Measurements from ENCODE around the gene ZNF189.

Gene ZNF189

DNA sequence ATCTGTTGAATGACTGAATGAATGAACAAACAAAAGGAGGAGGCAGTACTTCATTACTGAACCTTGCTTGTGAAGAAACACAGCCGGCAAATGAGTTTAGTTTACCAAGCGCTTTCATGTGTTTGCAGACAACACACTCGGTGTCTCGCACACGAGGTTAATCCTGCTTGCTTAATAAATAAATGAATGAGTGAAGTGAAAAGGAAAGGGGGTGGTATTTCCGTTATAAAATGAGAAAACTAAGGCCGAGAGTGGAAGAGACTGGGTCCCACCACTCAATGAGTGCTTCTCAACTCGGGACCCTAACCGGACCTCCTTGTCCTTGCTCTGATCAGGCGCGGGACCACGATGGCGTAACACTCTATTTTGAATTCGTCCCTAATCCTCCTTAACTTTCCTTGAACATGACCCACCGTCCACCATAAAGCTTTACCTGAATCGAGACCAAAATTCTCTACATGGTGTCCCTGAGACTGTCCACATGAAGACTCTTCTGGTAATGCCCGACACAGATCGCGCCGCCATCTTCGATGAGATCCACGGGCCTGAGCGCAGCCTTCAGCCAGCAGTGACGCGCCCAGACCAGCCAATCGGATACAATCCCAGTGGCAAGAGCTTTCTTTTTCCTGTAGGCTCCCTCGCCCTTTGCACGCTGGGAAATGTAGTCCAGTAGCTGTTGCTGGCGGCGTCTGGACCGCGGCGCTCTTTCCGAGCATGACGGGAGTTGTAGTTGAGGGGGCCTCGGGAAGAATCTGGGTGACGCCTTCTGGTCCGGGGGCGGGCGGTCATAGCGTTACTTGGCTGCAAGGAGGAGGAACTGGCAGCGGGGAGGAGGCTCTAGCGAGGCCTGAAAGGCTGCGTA, at the start of gene ZNF189, which contains the start of gene MRPL50:
TSS of gene ZNF189 (plus strand) at position 784 of the 862 bp plus-strand sequence. CDS start 306 bp downstream, outside the sequence.
TSS of gene MRPL50 (minus strand) at position 551 of the 862 bp plus-strand sequence. CDS start at position 525, 26 bp downstream.
- peak; percentile 100 for DNase-seq

DNA sequence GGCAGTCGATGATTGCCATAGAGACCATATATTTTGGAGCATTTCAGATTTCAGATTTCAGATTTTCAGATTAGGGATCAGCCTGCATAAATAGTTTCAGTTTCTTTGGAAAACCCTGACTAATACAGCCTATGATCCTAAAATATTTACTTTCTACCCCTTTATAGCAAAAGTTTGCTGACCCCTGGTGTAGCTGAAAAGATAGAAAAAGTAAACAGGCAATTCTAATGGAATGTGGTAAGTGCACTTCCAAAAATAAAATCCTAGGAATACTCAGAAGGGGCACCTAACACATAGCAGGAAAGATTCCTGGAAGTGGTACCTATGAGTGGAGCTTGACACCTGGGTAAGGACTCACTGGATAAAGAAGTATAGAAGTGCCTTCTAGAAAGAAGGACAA, 48.4 kb upstream of the ZNF189 start:
- no peak for DNase-seq

DNA sequence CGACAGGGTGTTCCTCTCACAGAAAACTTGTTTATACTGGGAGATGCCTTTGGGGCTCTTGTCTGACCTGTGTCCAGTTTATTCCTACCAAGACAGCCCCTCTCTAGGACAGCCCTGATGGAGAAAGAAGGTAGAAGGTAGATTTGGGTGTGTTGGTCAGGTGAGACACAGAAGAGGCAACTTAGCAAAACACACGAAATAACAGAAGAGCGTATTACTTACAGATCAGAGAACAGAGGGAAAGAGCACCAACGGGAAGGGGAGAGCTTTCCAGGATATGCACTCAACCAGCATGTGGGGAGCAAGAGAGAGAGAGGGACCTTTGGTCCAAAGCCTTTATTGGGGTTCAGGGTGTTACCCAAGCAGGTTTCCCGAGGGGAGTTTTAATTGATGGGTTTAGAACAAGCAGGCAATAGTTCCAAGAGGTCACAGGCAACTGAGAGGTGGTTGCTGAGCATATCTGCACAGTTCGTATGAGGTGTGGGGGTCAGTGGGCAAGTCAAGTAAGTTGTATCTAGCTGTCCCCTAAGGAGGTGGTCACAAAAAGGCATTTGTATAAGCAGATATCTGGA, 45.7 kb upstream of the ZNF189 start:
- no peak for DNase-seq

DNA sequence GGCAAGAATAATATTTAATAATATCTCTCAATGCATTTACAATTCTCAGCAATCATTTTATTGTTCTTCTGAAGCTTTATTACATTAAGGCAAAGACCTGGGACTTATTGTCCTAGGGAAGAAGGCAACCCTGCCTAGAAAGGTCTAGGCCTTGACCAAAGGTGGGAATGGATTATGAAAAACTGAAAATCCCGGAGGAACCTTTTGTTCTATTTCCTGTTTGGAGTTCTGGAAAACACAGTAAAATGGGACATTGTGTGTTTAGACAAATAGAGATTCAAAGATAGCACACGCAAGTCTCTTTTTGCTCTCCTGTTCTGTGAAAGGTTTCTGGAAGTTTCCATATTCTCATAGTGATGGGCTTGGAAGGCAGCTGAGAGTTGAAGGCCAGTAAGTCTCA, 45.0 kb upstream of the ZNF189 start:
- no peak for DNase-seq

DNA sequence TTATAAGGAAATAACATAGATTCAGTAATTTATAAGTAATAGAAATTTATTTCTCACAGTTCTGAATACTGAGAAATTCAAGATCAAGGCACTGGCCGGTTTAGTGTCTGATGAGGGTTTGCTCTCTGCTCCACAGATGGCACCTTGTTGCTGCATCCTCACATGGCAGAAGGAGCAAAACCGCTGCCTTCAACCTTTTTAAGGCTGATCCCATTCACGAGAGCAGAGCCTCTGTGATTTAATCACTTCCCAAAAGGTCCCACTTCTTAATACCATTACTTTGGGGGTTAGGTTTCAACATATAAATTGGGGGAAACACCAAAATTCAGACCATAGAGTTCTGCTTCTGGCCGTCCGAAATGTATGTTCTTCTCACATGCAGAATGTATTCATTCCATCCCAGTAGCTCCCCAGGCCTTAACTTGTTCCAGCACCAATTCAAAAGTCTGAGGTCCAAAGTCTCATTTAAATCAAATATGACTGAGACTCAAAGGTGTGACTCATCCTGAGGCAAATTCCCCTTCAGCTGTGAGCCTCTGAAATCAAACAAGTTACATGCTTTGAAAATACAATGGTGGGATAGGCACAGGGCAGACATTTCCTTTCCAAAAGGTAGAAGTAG, 44.4 kb upstream of the ZNF189 start:
- DNase-seq = no peak

DNA sequence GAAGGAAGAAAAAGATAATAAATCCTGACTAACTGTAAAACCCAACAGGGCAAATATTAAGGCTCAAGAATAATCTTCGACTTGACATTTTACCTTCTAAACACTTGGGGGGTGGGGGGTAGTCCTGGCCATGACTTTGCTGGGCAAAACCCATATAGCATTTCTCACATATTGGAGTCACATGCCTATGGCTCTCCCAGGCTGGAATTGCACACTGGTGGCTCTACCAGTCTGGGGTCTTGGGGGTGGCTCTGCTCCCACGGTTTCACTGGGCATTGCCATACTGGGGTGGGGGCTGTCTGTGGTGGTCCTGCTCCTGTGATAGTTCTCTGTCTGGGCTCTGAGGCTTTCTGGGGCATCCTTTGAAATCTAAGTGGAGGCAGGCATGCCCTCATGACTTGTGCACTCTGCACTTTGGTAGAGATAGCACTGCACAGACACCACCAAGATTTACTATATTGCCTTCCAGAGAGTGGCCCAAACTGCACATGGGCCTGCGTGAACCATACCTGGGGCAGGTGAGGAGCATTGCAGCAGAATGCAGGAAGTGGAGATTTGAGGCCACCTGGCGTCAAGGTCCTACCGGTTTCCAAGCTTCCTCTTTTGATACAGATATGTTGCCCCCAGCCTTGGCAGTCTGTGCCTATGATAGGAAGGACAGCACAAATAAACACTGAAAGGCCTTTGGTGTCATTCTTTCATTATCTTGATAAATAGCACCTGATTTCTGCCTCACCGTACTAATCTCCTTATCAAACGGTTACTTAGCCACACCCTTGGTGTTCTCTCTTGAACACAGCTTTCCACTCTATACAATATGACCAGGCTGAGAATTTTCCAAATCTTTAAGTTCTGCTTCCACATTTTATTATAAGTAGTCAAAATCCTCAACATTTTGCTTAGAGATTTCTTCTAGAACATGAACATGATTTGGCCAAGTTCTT, 43.6 kb upstream of the ZNF189 start:
- no peak for DNase-seq

DNA sequence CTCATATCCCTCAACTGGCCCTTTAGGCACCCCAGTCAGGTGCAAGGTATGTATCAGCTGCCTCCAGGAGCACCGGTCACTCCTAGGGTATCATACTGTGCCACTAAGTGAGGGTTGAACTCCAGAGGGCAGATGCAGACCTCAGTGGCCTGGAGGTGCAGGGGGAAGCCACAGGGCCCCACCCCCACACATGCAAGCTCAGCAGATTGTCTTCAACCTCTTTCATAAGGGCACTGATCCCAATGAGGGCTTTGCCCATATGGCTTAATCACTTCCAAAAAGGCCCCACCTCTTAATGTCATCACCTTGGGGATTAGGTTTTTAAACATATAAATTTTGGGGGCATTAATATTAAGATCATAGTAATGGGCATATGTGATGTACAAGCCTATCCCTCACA, 42.0 kb upstream of the ZNF189 start:
- no peak for DNase-seq

DNA sequence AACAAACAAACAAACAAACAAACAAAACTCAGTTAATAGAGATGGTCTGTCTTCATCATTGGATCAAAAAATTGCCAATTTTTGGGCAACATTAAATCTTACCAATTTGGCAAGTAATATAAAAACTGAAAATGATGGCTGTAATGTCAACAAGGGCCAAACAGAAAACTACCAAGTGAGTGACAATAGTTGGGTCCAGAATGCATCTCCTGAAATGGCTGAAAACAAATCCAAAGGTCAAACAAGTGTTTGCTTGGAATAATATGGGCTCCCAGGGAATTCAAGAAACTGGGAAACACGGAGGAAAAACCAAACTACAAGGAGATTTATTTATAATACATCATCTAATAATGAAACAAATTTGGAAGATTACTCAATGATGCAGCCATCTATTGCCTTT, 39.0 kb upstream of the ZNF189 start:
- DNase-seq = no peak

DNA sequence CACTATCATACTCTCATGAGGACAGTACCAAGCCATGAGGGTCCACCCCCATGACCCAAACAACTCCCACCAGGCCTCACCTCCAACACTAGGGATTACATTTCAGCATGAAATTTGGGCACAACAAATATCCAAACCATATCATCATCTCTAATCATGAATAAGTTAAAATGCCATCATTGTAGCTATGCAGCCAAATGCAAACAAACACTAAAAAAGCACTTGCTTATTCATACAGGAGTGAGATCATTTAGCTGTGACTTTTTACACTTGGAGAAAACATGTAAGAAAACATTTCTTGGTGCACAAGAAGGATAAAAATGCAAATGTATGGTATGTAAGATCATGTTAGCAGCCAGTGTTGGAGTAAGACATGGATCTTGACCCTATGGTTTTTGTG, 38.0 kb upstream of the ZNF189 start:
- DNase-seq = no peak

DNA sequence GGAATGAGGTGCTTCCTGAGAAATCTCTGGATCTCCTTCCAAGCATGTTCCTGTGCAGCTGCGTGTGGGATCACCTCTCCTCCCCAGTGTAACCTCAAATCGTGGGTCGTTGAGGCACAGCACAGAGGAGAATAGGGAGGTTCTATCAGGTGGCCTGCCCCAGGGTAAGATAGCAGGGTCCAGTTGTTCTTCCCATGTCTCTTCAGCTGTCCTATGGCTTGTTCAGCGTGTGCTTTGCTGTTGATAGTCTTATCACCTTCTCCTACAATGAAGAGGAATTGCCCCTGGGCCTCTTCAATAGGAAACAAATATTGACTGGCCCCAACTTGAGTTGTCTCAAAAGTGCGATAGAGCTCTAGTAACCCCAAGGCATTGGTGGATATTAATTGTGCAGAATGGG, 36.2 kb upstream of the ZNF189 start:
- DNase-seq = no peak

DNA sequence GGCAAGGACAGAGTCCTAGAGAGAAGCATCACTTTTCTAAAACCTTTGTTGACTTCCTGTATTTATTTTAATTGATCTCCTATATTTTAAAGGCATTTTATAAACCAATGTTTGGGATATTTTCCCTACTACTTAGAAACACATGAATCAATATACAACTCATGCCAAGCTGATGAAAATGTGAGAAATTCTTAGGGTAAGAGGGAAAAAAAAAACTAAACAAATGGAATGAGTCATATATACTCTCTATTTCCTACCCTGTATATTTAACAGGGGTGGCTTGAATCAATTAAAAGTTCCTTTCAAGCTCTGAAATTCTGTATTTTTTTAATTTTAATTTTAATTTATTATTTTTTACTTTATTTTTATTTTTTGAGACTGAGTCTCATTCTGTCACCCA, 33.5 kb upstream of the ZNF189 start:
- DNase-seq = no peak

DNA sequence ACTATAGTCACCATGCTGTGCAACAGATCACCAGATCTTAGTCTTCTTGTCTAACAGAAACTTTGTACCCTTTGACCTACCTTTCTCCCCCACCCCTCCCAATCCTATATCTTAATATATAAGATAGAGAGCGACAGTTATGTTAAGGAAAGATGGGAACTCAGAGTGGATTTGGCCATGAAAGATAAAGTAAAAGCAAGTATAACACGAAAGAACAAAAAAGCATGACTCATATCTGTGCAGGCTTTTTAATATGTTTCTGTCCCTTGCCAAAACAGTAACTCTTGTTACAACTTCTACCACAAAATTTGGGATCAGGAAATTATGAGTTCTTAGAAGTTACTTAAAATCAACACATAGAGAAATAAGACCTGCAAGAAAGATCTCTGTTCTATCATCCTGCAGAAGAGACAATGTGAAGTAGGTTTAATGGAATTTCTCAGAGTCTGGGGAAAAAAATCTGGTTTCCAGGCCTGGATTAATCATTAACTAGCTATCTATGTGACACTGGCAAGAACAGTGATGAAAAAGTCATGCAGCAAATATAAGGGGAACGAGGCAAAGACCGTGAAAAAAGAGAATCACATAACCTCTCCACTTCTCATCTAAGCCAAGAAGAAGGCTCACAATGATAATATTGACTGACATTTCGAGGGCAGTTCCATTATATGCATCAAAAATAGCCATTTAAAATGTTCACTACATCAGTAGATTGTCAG, 32.5 kb upstream of the ZNF189 start:
- DNase-seq = no peak

DNA sequence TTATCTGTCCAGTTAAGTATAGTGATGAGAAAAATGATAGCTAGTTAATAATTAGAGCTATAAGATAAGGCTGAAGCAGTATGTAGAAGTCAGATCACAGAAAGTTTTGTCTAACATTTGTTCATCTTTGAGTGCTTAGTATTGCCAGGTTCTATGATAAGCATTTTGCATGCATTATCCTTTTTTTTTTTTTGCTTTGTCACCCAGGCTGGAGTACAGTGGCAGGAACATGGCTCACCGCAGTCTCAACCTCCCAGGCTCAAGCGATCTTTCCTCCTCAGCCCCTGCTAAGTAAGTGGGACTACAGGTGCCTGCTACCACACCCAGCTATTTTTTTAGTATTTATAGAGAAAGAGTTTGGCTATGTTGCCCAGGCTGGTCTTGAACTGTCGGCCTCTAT, 31.3 kb upstream of the ZNF189 start:
- no peak for DNase-seq

DNA sequence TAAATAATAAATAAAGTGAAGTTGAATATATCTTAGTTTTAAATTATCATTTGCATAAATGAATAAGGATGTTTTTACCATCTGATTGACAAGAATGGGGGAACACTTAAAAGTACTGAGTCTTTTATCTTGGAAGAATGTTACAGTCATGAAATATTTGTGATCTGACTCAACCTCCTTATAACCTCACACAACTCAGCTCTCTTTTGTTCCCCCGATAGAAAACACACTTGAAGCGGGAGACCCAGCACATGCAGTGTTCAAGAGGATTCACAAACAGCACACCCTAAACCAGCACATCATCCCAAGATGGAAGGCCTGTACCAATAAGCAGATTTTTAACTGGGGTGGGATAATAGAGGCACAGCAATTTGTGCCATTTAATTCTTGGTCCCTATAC, 29.4 kb upstream of the ZNF189 start:
- no peak for DNase-seq

DNA sequence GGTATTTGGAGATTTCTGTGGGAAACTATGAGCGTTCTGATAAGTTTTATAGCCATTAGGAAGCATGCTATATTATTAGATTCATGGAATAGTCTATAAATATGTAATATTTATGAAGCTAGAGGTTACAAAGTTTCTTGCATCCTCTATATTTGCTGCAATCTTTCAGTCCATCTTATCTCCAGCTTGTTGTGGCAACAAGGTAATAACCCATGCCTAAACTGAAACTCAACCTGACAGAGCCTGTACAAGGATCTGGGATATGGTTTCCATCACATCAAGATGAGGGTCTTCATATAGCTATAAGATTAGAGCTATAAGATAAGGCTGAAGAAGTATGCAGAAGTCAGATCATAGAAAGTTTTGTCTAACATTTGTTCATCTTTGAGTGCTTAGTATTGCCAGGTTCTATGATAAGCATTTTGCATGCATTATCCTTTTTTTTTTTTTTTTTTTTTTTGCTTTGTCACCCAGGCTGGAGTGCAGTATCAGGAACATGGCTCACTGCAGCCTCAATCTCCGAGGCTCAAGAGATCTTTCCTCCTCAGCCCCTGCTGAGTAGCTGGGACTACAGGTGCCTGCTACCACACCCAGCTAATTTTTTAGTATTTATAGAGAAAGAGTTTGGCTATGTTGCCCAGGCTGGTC, 28.6 kb upstream of the ZNF189 start:
- no peak for DNase-seq

DNA sequence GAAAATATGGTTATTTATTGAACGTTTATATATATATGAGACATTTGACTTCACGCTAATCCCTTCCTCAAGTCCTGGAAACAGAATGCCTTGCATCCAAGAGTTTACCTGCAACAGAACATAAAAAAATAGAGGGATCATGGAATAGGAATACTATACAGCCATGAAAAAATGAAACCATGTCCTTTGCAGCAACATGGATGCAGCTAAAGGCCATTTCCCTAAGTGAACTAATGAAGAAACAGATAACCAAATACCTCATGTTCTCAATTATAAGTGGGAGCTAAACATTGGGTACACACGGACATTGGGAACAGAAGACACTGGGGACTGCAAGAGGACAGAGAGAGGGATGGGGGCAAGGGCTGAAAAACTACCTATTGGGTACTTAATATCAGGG, 26.8 kb upstream of the ZNF189 start:
- no peak for DNase-seq

DNA sequence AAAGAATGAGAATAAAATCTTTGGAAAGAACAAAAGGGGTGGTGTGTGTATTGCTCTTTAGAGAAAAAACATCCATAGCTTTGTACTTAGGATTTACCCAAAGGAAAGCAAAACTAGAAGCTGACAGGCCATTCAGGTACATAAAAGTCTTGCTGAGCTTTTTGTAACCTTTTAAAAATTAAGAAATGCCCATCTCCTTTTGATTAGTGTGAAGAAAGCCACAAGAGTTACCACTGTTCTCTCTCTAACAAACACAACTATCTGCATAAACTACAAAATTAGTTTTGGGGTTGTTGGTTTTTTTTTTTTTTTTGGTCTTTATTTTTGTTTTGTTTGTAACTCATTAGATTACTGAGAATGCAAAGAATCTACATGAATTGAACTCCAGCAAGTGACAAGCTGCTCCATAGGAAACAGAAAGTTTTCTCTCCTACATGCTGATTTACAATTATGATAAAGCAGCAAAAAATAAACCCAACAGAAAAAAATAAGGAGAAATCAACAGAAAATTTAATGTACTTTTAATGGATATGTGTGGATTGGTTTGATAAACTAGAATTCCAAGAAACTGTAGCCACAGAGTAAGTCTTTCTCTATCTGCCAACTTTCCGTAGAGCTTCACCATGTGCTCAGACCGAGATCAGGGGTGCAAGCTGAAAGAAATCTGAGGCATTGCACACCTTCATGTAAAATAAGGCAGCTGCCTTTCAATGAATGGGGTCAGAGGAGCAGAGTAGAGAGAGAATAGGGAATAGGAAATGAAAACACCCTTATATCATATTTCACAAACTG, 26.1 kb upstream of the ZNF189 start:
- DNase-seq = no peak

DNA sequence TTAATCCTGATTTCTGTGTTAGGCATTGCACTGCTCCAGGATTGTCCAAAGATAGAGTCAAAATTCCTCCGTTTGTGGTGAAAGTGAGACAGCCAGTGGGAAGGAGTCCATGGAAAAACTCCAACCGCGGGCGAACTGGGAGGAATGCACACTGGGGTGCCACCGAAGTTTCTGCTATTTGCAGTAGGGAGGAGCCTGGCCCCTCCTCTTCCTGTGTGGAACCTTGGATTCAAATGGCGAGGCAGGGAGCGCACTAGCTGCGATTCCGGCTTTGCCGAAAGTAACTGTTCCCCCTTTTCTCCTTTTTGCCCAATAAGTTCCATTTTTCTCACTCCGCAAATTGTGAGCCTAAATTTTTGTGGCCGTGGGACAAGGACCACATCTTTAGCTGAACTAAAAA, 23.1 kb upstream of the ZNF189 start:
- DNase-seq = no peak

DNA sequence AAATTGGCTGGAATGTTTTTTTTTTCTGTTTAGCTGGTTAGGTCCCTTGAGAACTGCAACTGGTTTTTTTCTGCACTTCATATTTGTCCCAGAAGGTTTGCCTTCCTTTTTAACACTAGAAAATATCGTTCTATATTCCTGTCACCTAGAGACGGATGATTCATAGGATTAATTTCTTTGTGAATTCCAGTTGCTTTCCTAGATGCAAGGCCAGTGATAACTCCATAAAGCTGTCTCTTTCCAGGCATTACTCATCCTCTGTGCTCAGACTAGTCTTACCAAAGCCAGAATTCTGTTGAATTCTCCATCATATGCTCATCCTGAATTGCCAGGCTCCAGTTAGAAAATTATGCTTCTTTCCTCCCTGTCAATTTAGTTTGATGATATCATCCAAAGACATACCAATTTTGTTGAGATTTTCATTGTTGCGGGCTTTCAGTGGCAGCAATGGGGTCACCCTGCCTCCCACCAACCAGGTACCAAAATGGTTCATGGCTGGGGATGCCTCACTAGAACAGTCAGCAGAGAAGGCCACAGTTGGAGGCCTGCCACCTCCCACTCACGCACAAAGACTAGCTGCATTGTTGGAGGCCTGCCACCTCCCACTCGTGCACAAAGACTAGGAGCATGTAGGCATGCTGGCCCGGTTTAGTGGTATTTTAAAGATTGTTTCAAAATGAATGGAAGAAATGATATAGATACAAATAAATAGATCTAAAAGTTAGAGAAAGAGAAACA, 22.4 kb upstream of the ZNF189 start:
- DNase-seq = no peak

DNA sequence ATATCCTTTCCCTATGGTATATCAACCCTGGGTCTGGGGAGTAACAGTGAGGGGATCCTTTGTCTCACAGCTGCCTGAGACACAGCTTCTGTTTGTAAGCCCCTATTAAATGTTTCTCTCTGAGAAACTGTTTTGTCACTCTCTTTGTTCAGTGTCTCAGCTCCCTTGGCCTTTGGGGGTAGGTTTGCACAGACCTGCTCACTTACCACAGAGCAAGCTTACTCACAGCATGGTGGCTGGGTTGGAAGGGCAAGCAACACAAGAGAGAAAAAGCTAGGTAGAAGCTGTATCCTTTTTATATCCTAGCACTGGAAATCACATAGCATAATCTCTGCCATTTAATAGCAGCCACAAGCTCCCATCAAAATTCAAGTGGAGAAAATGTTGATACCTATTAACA, 18.4 kb upstream of the ZNF189 start:
- DNase-seq = no peak

Measured in eye (tissue), 1 donor.